WTC11 (cell line): ENCODE measurements around the gene ASCC1. TPM values are rescaled to one million over a fixed set of nuclear protein-coding genes. Genes with fewer than 3 reads are reported as not detected.
A peak's percentile ranks its signal among the peaks of the same experiment; 100 is the strongest.
"Not testable (repeated sequence)": the region's sequence is repeated elsewhere in the genome, so short reads cannot be mapped to it uniquely, and the experiment has no call there.

ENCODE experiments used
- ATAC-seq: fragments of 200-7000 bp; cut with Tn5 transposase; 2 replicates; pipeline ENCODE4 v1.10.0; 2021; ENCODE audit warnings: mild to moderate bottlenecking, moderate library complexity
- CTCF ChIA-PET: fragments of 300-600 bp; sonication (Branson Sonifier 250); formaldehyde crosslinking; loops from one replicate; lab custom pipeline; 2021; ENCODE audit warnings: antibody characterized with exemption; lab: Charles Lee
- POLR2A ChIA-PET: fragments of 350-600 bp; sonication (Branson Sonifier 250); formaldehyde crosslinking; loops from one replicate; lab custom pipeline; 2021; ENCODE audit warnings: antibody characterized with exemption; lab: Charles Lee
- DNase-seq: peaks from one replicate; pipeline ENCODE4 v3.0.0; 2021; ENCODE audit warnings: low spot score
- H3K27ac Mint-ChIP-seq: 2 replicates; pipeline ENCODE4 v1.8.0; 2021; ENCODE audit warnings: mixed read lengths
- H3K27me3 Mint-ChIP-seq: 2 replicates; pipeline ENCODE4 v1.8.0; 2021; ENCODE audit warnings: low read depth, mild to moderate bottlenecking, moderate library complexity, mixed read lengths
- H3K36me3 Mint-ChIP-seq: 2 replicates; pipeline ENCODE4 v1.8.0; 2021; ENCODE audit warnings: mixed read lengths
- H3K4me1 Mint-ChIP-seq: 2 replicates; pipeline ENCODE4 v1.8.0; 2022; ENCODE audit warnings: mixed read lengths
- H3K4me3 Mint-ChIP-seq: 2 replicates; pipeline ENCODE4 v1.8.0; 2021; ENCODE audit warnings: mild to moderate bottlenecking, moderate library complexity, mixed read lengths
- H3K9me3 Mint-ChIP-seq: 2 replicates; pipeline ENCODE4 v1.8.0; 2021; ENCODE audit warnings: mixed read lengths
- ATF1 ChIP-seq: sonication (generic); formaldehyde crosslinking; IDR thresholded peaks from 2 replicates; pipeline ENCODE4 v1.8.1; 2023; ENCODE audit warnings: mild to moderate bottlenecking, moderate library complexity, missing genetic modification reagents
- ATF2 ChIP-seq: sonication (generic); formaldehyde crosslinking; IDR thresholded peaks from 2 replicates; pipeline ENCODE4 v1.8.1; 2022; ENCODE audit warnings: low read depth, missing genetic modification reagents, borderline replicate concordance
- GRHL2 ChIP-seq: fragments of 250-450 bp; sonication (Bioruptor Pico); IDR thresholded peaks from 2 replicates; pipeline ENCODE4 v1.8.0; 2022; ENCODE audit warnings: mild to moderate bottlenecking, moderate library complexity; ENCODE audit not compliant: insufficient replicate concordance, severe bottlenecking
- HMGA2 ChIP-seq: fragments of 250-450 bp; sonication (Bioruptor Pico); IDR thresholded peaks from 2 replicates; pipeline ENCODE4 v1.4.0; 2021; ENCODE audit warnings: mild to moderate bottlenecking, moderate library complexity
- IRF1 ChIP-seq: sonication (generic); formaldehyde crosslinking; IDR thresholded peaks from 2 replicates; pipeline ENCODE4 v1.8.0; 2023; ENCODE audit warnings: missing genetic modification reagents
- IRF2 ChIP-seq: sonication (generic); formaldehyde crosslinking; IDR thresholded peaks from 2 replicates; pipeline ENCODE4 v1.8.0; 2022; ENCODE audit warnings: low read depth, missing genetic modification reagents, borderline replicate concordance
- MAX ChIP-seq: sonication (generic); formaldehyde crosslinking; IDR thresholded peaks from 2 replicates; pipeline ENCODE4 v1.8.0; 2022; ENCODE audit warnings: mild to moderate bottlenecking, missing genetic modification reagents
- NR2C2 ChIP-seq: sonication (generic); formaldehyde crosslinking; IDR thresholded peaks from 2 replicates; pipeline ENCODE4 v1.8.0; 2022; ENCODE audit warnings: mild to moderate bottlenecking, missing genetic modification reagents
- SMAD3 ChIP-seq: sonication (generic); formaldehyde crosslinking; IDR thresholded peaks from 2 replicates; pipeline ENCODE4 v1.8.0; 2022; ENCODE audit warnings: missing genetic modification reagents, mild to moderate bottlenecking, borderline replicate concordance
- ZNF138 ChIP-seq: sonication (generic); formaldehyde crosslinking; conservative IDR thresholded peaks from 2 replicates; pipeline ENCODE4 v1.8.1; 2022; ENCODE audit warnings: mild to moderate bottlenecking, moderate library complexity, missing genetic modification reagents
- ZNF317 ChIP-seq: sonication (generic); formaldehyde crosslinking; IDR thresholded peaks from 2 replicates; pipeline ENCODE4 v1.8.1; 2023; ENCODE audit warnings: low read depth, mild to moderate bottlenecking, moderate library complexity, missing genetic modification reagents, borderline replicate concordance
- ZNF425 ChIP-seq: fragments of 250-450 bp; sonication (Bioruptor Pico); conservative IDR thresholded peaks from 2 replicates; pipeline ENCODE4 v1.9.0; 2021; ENCODE audit warnings: mild to moderate bottlenecking
- total RNA-seq: library from RNA; stranded (reverse); gene quantifications from 3 replicates; pipeline ENCODE4 v1.2.3, GENCODE V29; 2021
- TF ChIP-seq, protein P1 (sequence below): sonication (generic); formaldehyde crosslinking; IDR thresholded peaks from 2 replicates; pipeline ENCODE4 v1.8.1; 2023; ENCODE audit warnings: mild to moderate bottlenecking, moderate library complexity, missing genetic modification reagents

ASCC1 gene
- total RNA-seq, 1 experiment from 2014 or later = 30.4 TPM

GRCh38 chr10:72218325-72218724, 2.2 kb upstream of the ASCC1 start:
- no peak for DNase-seq
- Mint-ChIP-seq H3K27ac (peak overlapping the region; percentile 22), H3K27me3 (no peaks in the 10 kb centered on the region; the same call in 1 of the 2 replicates), H3K4me3 (no peak overlapping the region), H3K4me1 (peaks cover 23% of the 10 kb centered on the region), H3K36me3 (peaks cover 4% of the 10 kb centered on the region), H3K9me3 (no peaks in the 10 kb centered on the region)
- ChIA-PET CTCF (interaction anchor here (0.9 to 1.2 kb wide), 2 partner anchors 11 to 93 kb away, joined by 3 to 4 read pairs; no protein-coding TSS in a partner anchor), POLR2A (interaction anchor here (1.1 kb wide), 1 partner anchor 55 kb away, joined by 3 read pairs; no protein-coding TSS in a partner anchor)
- no peak for ATAC-seq
- TF ChIP-seq GRHL2 (no peak), ATF1 (no peak), ZNF138 (CRISPR knock-in tag) (no peak), ZNF317 (CRISPR knock-in tag) (no peak), MAX (no peak), ZNF425 (CRISPR knock-in tag) (no peak), IRF2 (CRISPR knock-in tag) (no peak), ATF2 (no peak), NR2C2 (no peak), HMGA2 (CRISPR knock-in tag) (no peak), IRF1 (CRISPR knock-in tag) (no peak), SMAD3 (CRISPR knock-in tag) (no peak)
- TF ChIP-seq, protein P1, sequence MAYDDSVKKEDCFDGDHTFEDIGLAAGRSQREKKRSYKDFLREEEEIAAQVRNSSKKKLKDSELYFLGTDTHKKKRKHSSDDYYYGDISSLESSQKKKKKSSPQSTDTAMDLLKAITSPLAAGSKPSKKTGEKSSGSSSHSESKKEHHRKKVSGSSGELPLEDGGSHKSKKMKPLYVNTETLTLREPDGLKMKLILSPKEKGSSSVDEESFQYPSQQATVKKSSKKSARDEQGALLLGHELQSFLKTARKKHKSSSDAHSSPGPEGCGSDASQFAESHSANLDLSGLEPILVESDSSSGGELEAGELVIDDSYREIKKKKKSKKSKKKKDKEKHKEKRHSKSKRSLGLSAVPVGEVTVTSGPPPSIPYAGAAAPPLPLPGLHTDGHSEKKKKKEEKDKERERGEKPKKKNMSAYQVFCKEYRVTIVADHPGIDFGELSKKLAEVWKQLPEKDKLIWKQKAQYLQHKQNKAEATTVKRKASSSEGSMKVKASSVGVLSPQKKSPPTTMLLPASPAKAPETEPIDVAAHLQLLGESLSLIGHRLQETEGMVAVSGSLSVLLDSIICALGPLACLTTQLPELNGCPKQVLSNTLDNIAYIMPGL (CRISPR knock-in tag) = no peak

- H3K27me3 Mint-ChIP-seq, H3K4me3 Mint-ChIP-seq, CTCF ChIA-PET, ATAC-seq, POLR2A ChIA-PET, DNase-seq, H3K9me3 Mint-ChIP-seq, H3K27ac Mint-ChIP-seq: not testable (repeated sequence)
- Mint-ChIP-seq H3K36me3 (peaks cover 21% of the 10 kb centered on the region), H3K4me1 (peaks cover 13% of the 10 kb centered on the region)
These were observed 4.2 kb downstream of the ASCC1 start for GRCh38 chr10:72211832-72212231.

GRCh38 chr10:72211381-72211780, 4.7 kb downstream of the ASCC1 start:
- H3K4me1 Mint-ChIP-seq = peaks cover 11% of the 10 kb centered on the region
- DNase-seq, H3K27ac Mint-ChIP-seq, H3K9me3 Mint-ChIP-seq, POLR2A ChIA-PET, CTCF ChIA-PET, ATAC-seq, H3K4me3 Mint-ChIP-seq, H3K27me3 Mint-ChIP-seq: not testable (repeated sequence)
- peaks cover 21% of the 10 kb centered on the region for H3K36me3 Mint-ChIP-seq

DNA sequence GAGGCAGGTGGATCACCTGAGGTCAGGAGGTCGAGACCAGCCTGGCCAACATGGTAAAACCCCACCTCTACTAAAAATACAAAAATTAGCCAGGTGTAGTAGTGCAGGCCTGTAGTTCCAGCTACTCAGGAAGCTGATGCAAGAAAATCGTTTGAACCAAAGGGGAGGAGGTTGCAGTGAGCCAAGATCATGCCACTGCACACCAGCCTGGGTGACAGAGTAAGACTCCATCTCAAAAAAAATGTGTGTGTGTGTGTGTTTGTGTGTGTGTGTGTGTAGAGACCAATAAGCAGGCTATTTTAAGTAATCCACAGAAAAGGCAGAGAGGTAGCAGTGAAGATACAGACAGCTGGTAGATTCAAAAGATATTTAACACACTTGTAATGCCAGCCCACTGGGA, 7.5 kb downstream of the ASCC1 start:
- ATAC-seq, CTCF ChIA-PET, H3K4me1 Mint-ChIP-seq, H3K9me3 Mint-ChIP-seq, H3K27ac Mint-ChIP-seq, H3K27me3 Mint-ChIP-seq, H3K4me3 Mint-ChIP-seq, DNase-seq, POLR2A ChIA-PET: not testable (repeated sequence)
- peaks cover 25% of the 10 kb centered on the region for H3K36me3 Mint-ChIP-seq
